ENCODE results near the gene HERC4. TPM values are rescaled to one million over a fixed set of nuclear protein-coding genes. Genes with fewer than 3 reads are reported as not detected.
"Not testable (repeated sequence)": the region's sequence is repeated elsewhere in the genome, so short reads cannot be mapped to it uniquely, and the experiment has no call there.

The HERC4 gene
- total RNA-seq, 3 donors from 2014 or later = 43.2 to 81.4 (median 66.2) TPM

DNA sequence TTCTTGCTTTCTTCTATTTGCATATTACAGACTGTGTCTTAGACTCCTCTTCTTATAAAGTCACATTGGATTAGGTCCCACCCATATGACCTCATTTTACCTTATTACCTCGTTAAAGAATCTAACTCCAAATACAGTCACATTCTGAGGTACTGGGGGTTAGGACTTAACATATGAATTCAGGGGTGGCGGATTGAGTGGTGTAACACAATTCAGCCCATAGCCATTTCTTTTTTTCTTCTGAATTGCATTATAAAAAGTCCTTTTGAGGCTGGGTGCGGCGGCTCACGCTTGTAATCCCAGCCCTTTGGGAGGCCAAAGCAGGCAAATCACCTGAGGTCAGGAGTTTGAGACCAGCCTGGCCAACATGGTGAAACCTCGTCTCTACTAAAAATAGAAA lies 6.8 kb upstream of the HERC4 start:
- no peak overlapping the region for H3K4me3 ChIP-seq
- no peaks in the 10 kb centered on the region for H3K27me3 ChIP-seq
- no peak for TF ChIP-seq POLR2A (IDR thresholded peaks at IDR 0.05)
- TF ChIP-seq, protein P1, sequence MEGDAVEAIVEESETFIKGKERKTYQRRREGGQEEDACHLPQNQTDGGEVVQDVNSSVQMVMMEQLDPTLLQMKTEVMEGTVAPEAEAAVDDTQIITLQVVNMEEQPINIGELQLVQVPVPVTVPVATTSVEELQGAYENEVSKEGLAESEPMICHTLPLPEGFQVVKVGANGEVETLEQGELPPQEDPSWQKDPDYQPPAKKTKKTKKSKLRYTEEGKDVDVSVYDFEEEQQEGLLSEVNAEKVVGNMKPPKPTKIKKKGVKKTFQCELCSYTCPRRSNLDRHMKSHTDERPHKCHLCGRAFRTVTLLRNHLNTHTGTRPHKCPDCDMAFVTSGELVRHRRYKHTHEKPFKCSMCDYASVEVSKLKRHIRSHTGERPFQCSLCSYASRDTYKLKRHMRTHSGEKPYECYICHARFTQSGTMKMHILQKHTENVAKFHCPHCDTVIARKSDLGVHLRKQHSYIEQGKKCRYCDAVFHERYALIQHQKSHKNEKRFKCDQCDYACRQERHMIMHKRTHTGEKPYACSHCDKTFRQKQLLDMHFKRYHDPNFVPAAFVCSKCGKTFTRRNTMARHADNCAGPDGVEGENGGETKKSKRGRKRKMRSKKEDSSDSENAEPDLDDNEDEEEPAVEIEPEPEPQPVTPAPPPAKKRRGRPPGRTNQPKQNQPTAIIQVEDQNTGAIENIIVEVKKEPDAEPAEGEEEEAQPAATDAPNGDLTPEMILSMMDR (IDR thresholded peaks at IDR 0.05) = no peak
- no peak for TF ChIP-seq POLR2AphosphoS5 (IDR thresholded peaks at IDR 0.05)
- intact Hi-C loops (cut with DNase I; ENCODE audit: low total_unique reads) = loop anchor here (10.0 kb wide), 1 partner anchor 523 kb away; no protein-coding TSS in a partner anchor
- H3K9me3 ChIP-seq = no peaks in the 10 kb centered on the region
- no peak overlapping the region for H3K27ac ChIP-seq
- no peak for DNase-seq (ENCODE audit: low spot score in 2 of 2)
- H3K4me1 ChIP-seq = no peaks in the 10 kb centered on the region
- no peaks in the 10 kb centered on the region for H3K36me3 ChIP-seq

DNA sequence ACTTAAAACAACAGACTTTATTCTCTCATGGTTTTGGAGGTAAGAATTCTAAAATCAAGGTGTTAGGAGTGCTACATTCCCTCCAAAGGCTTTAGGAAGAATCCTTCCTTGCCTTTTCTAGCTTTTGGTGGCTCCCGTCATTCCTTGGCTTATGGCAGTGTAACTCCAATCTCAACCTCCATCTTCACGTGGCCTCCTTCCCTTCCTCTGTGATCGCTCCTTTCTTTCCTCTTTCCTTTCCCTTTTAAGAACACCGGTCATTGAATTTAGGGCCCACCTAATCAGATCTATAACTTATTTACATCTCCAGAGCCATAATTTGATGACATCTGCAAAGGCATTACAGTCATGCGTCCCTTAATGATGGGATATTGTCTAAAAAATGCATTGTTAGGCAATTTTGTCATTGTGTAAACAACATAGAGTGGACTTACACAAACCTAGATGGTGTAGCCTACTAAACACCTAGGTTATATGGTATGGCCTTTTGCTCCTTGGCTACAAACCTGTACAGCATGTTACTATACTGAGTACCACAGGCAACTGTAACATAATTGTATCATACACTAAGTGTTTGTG lies 5.9 kb upstream of the HERC4 start:
- H3K4me1 ChIP-seq = no peaks in the 10 kb centered on the region
- no peaks in the 10 kb centered on the region for H3K27me3 ChIP-seq
- H3K9me3 ChIP-seq = no peaks in the 10 kb centered on the region
- intact Hi-C loops (cut with DNase I; ENCODE audit: low total_unique reads) = loop anchor here (10.0 kb wide), 1 partner anchor 524 kb away; no protein-coding TSS in a partner anchor
- no peak overlapping the region for H3K4me3 ChIP-seq
- no peak overlapping the region for H3K27ac ChIP-seq
- DNase-seq (ENCODE audit: low spot score in 2 of 2) = no peak
- H3K36me3 ChIP-seq = no peaks in the 10 kb centered on the region
- no peak for TF ChIP-seq POLR2A (IDR thresholded peaks at IDR 0.05)
- TF ChIP-seq, protein P1 (IDR thresholded peaks at IDR 0.05) = no peak
- TF ChIP-seq POLR2AphosphoS5 (IDR thresholded peaks at IDR 0.05) = no peak

DNA sequence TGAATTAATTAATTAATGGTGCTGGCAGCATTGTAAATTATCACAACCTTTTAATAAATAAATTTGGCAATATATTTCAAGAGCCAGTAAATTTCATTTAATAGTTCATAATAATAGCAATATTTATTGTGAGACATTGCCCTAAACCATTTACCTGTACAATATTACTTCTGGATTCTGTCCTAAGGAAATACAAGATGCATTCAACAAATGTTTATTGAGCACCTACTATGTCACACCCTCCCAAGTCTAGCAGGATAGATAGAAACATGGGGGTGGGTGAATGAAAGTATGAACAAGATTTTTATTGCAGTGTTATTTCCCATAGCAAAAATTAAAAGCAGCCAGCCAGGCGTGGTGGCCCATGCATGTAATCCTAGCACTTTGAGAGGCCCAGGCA lies 4.4 kb upstream of the HERC4 start:
- intact Hi-C loops (cut with DNase I; ENCODE audit: low total_unique reads) = loop anchor here (10.0 kb wide), 1 partner anchor 75 kb away; no protein-coding TSS in a partner anchor

DNA sequence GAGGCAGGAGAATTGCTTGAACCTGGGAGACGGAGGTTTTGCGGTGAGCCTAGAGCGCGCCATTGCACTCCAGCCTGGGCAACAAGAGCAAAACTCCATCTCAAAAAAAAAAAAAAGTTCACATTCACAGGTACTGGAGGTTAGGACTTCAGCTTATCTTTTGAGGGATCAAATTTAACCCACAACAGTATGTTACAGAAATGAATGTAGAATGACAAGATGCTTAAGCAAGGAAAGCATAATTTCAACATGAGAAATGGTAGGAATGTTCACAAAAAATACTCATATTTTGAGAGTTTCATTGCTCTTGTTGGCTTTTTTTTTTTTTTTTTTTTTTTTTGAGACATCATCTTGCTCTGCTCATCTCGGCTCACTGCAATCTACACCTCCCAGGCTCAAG lies 1.9 kb upstream of the HERC4 start:
- Histone ChIP-seq H3K4me1 (peaks cover 0 to 5% of the 10 kb centered on the region in 2 donors), H3K27ac (no peak overlapping the region), H3K9me3 (no peaks in the 10 kb centered on the region), H3K27me3 (no peaks in the 10 kb centered on the region), H3K4me3 (no peak overlapping the region), H3K36me3 (no peaks in the 10 kb centered on the region)
- TF ChIP-seq, protein P1 (IDR thresholded peaks at IDR 0.05) = no peak
- no peak for TF ChIP-seq POLR2A (IDR thresholded peaks at IDR 0.05)
- no peak for TF ChIP-seq POLR2AphosphoS5 (IDR thresholded peaks at IDR 0.05)
- no peak for DNase-seq (ENCODE audit: low spot score in 2 of 2)
- intact Hi-C loops (cut with DNase I; ENCODE audit: low total_unique reads) = loop anchor here (10.0 kb wide), 1 partner anchor 78 kb away; no protein-coding TSS in a partner anchor

More for the DNA sequence above, 4.4 kb upstream of the HERC4 start:
- H3K27ac ChIP-seq = no peak overlapping the region
- TF ChIP-seq POLR2AphosphoS5 (IDR thresholded peaks at IDR 0.05) (no peak), POLR2A (IDR thresholded peaks at IDR 0.05) (no peak)
- TF ChIP-seq, protein P1 (IDR thresholded peaks at IDR 0.05) = no peak
- DNase-seq (ENCODE audit: low spot score in 2 of 2) = no peak
- H3K36me3 ChIP-seq = no peaks in the 10 kb centered on the region
- H3K9me3 ChIP-seq = no peaks in the 10 kb centered on the region
- H3K4me3 ChIP-seq = no peak overlapping the region
- no peaks in the 10 kb centered on the region for H3K4me1 ChIP-seq
- no peaks in the 10 kb centered on the region for H3K27me3 ChIP-seq

DNA sequence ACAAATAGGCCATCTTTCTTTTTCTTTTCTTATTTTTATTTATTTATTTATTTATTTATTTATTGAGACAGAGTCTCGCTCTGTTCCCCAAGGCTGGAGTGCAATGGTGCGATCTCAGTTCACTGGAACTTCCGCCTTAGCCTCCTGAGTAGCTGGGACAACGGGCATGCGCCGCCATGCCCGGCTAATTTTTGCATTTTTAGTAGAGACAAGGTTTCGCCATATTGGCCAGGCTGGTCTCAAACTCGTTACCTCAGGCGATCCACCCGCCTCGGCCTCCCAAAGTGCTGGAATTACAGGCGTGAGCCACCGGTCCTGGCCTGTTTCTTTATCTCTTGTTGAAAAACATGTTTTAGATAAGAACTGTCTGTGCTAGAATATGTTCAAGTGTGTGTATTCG lies 998 bp upstream of the HERC4 start:
- intact Hi-C loops (cut with DNase I; ENCODE audit: low total_unique reads) = loop anchor here (10.0 kb wide), 1 partner anchor 79 kb away; no protein-coding TSS in a partner anchor
- H3K36me3 ChIP-seq; H3K4me3 ChIP-seq; H3K27ac ChIP-seq; DNase-seq (ENCODE audit: low spot score in 2 of 2); H3K4me1 ChIP-seq; H3K9me3 ChIP-seq; H3K27me3 ChIP-seq: not testable (repeated sequence)

Measured in breast epithelium (tissue), 4 donors.